GM18502 (cell line): ENCODE data around the gene HPS4.
"Not testable (repeated sequence)": the region's sequence is repeated elsewhere in the genome, so short reads cannot be mapped to it uniquely, and the experiment has no call there.

ENCODE experiments used
- ATAC-seq: cut with Tn5 transposase; IDR thresholded peaks from one replicate; pipeline ENCODE4 v1.9.1; 2021; ENCODE audit warnings: mild to moderate bottlenecking; ENCODE audit not compliant: unreplicated experiment, poor library complexity

Gene HPS4

GRCh38 chr22:26418620-26419019 lies 65.0 kb downstream of the HPS4 start:
- no peak for ATAC-seq

GRCh38 chr22:26417406-26417805 lies 66.2 kb downstream of the HPS4 start:
- ATAC-seq = no peak

GRCh38 chr22:26416670-26417276 lies 66.8 kb downstream of the HPS4 start:
- no peak for ATAC-seq

GRCh38 chr22:26416256-26416655 lies 67.3 kb downstream of the HPS4 start:
- ATAC-seq = no peak

GRCh38 chr22:26414347-26414746 lies 69.2 kb downstream of the HPS4 start:
- no peak for ATAC-seq

GRCh38 chr22:26410386-26410785 lies 73.2 kb downstream of the HPS4 start:
- no peak for ATAC-seq

- ATAC-seq = no peak
Measured at GRCh38 chr22:26409719-26410335, 73.8 kb downstream of the HPS4 start.

GRCh38 chr22:26408562-26409220 lies 74.9 kb downstream of the HPS4 start:
- ATAC-seq = not testable (repeated sequence)

GRCh38 chr22:26406118-26406517 lies 77.5 kb downstream of the HPS4 start:
- ATAC-seq = no peak

GRCh38 chr22:26404851-26405421 lies 78.6 kb downstream of the HPS4 start:
- ATAC-seq = no peak

- ATAC-seq = no peak
Measured at GRCh38 chr22:26401726-26402125, 81.9 kb downstream of the HPS4 start.
